OCI-LY3 (cell line): ENCODE measurements around the gene RTN3.

Experiments used
- CTCF ChIP-seq: fragments of 200-600, 300-600 bp; sonication (generic); IDR thresholded peaks from 2 replicates; pipeline ENCODE4 v1.5.1; 2014; ENCODE audit warnings: antibody characterized with exemption, low read length, low read depth
- EZH2phosphoT487 ChIP-seq: fragments of 200-600 bp; shearing (Covaris generic); IDR thresholded peaks from 2 replicates; pipeline ENCODE4 v1.6.1; 2018; ENCODE audit warnings: antibody characterized with exemption, mixed run types, low read depth

- TF ChIP-seq CTCF, result no peak
- no peak for TF ChIP-seq EZH2phosphoT487
These were observed 20.3 kb upstream of the RTN3 start for GRCh38 chr11:63660972-63661371.
